ENCODE data around the gene INHBC.
A peak's percentile ranks its signal among the peaks of the same experiment; 100 is the strongest.

INHBC gene

DNA sequence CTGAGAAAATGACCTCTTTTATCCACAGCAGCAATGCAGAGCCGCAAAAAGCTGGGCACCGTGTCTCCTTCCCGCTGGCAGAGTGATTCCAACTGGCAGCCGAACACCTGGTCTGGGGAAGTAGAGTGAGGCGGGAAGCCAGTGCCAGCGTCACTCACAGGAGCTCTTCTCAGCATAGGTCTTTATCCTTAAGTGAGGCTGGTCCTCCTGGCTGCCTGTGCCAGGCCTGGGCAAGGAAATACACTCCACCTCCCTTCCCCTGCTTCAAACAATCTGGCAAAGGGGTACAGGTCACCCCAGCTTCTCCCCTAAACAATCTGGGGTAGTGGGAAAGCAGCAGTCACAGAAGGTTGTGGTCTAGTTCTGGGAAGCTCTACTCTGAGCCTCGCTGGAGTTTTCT, 40.3 kb downstream of the INHBC start:
- TF ChIP-seq ZFX (IDR thresholded peaks at IDR 0.05; ENCODE audit: borderline replicate concordance): no peak
- TF ChIP-seq, protein P1, sequence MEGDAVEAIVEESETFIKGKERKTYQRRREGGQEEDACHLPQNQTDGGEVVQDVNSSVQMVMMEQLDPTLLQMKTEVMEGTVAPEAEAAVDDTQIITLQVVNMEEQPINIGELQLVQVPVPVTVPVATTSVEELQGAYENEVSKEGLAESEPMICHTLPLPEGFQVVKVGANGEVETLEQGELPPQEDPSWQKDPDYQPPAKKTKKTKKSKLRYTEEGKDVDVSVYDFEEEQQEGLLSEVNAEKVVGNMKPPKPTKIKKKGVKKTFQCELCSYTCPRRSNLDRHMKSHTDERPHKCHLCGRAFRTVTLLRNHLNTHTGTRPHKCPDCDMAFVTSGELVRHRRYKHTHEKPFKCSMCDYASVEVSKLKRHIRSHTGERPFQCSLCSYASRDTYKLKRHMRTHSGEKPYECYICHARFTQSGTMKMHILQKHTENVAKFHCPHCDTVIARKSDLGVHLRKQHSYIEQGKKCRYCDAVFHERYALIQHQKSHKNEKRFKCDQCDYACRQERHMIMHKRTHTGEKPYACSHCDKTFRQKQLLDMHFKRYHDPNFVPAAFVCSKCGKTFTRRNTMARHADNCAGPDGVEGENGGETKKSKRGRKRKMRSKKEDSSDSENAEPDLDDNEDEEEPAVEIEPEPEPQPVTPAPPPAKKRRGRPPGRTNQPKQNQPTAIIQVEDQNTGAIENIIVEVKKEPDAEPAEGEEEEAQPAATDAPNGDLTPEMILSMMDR (IDR thresholded peaks at IDR 0.05): no peak
- H3K27ac ChIP-seq: no peak overlapping the region

DNA sequence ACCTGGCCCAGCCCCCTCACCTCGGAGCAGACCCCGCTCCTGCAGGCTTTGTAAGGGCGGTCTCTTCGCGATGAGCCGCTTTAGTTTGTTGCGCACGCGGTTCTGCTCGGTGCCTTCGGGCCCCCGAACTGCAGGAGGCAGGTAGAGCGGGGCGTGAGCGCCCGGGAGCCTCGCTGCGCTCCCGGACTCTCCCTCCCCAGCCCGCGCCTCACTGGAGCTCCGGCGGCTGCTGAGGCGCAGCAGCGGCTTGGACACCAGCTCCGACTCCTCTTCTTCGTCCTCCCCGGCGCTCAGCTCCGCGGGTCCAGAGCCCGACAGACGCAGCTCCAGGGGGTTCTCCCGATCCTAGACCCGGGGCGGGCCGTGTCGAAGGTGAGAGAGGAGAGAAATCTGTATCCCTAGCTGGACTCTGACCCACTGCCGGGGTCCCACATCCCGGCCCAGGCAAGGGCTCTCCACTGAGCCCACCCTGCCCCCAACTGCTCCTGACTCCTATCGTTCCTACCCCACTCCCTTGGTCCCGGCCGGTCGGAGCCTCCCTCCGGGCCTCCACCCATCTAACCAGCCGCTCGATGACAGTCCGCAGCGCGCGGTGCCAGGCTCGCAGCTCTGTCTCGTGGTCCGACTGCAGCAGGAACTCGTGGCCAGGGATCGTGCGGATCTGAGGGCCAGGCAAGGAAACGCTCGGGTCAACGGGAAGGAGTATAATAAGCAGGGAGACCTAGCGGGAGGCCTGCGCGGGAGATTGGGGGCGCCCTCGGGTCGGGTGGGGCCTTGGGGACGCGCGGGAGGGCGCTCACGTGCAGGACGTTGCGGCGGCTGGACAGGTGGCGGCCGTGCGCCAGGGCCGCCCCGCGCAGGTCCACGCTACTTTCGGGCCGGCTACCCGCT, 40.9 kb downstream of the INHBC start:
- no peak for TF ChIP-seq ZFX (IDR thresholded peaks at IDR 0.05; ENCODE audit: borderline replicate concordance)
- TF ChIP-seq, protein P1 (IDR thresholded peaks at IDR 0.05): no peak
- H3K27ac ChIP-seq: no peak overlapping the region

DNA sequence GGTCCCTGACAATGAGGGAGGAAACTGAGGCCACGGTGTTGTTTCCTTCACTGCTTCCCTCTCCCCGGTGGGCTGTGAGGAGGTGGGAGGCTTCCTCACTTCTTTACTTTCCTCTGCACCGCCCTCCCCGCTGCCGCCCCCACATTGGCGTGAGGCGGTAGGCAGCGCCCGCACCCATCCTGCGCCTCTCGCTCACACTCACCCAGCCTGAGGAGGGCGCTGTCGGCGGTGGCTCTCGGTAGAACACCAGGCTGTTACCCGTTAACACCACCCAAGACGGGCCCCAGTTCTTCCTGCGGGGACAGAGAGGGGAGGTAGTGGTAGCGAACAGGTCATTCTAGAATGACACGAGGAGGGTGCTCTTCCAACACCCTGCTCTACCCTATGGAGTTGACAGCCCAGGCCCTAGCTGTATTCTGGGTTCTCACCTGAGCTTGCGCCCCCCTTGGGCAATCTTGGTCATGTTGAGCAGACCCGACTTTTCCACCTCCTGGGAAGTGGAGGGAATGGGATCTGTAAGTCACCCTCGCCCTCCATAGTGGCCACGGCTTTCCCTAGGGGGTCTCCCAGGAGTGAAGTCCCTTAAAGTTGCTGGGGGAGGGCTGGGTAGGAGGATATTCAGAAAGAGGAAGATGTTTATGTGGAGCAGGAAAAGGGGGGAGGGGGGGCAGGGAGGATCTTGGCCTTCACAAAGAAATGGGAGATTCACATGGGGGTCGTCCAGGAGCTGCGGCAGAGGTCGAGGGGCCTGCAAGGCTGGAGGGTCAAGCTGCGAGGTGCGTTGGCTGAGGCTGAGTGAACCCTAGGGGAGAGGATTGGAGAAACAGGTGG, 41.8 kb downstream of the INHBC start:
- no peak overlapping the region for H3K27ac ChIP-seq
- TF ChIP-seq, protein P1 (IDR thresholded peaks at IDR 0.05): peak; percentile 71
- TF ChIP-seq ZFX (IDR thresholded peaks at IDR 0.05; ENCODE audit: borderline replicate concordance): no peak

- H3K27ac ChIP-seq: no peak overlapping the region
- TF ChIP-seq ZFX (IDR thresholded peaks at IDR 0.05; ENCODE audit: borderline replicate concordance): no peak
- TF ChIP-seq, protein P1 (IDR thresholded peaks at IDR 0.05): no peak
Measured at GRCh38 chr12:57476993-57477709, 42.6 kb downstream of the INHBC start.

GRCh38 chr12:57477710-57478681, 43.4 kb downstream of the INHBC start:
- no peak for TF ChIP-seq ZFX (IDR thresholded peaks at IDR 0.05; ENCODE audit: borderline replicate concordance)
- H3K27ac ChIP-seq: no peak overlapping the region

DNA sequence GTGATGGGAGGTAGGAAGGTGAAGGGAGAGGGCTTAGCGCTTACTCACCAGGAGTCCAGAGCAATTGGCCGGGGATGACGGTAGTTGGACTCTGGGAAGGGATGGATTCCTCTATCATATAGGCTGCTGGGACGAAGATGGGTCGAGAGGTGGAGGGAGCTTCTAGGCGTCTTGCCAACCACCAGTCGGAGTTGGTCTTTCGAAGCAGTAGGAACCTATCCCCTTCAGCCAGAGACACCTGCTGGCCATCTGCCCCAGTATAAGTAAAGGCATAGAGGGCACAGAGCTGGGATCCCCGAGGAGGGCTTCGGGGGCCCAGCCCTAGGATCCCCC, 44.4 kb downstream of the INHBC start:
- H3K27ac ChIP-seq: no peak overlapping the region
- TF ChIP-seq, protein P1 (IDR thresholded peaks at IDR 0.05): no peak
- no peak for TF ChIP-seq ZFX (IDR thresholded peaks at IDR 0.05; ENCODE audit: borderline replicate concordance)

Measured in 22Rv1 (cell line).